Keratinocyte (primary cell): Measurements from ENCODE around the gene FUT8. TPM values are rescaled to one million over a fixed set of nuclear protein-coding genes. Genes with fewer than 3 reads are reported as not detected.

ENCODE experiments used
- DNase-seq: peaks from one replicate; pipeline ENCODE4 v3.0.0-alpha.2; 2011; ENCODE audit warnings: low read depth, missing footprints, low spot score
- FAIRE-seq: peaks from 2 replicates; lab custom pipeline; 2011; peaks lifted over from hg19 to GRCh38; lab: Jason Lieb, UNC
- H2AFZ ChIP-seq: 2 replicates; pipeline ENCODE4 v1.6.0; 2012; ENCODE audit warnings: low read length, control low read depth, inconsistent platforms; ENCODE audit not compliant: control insufficient read depth
- H3K27ac ChIP-seq: 2 replicates; pipeline ENCODE4 v1.5.1; 2011; ENCODE audit warnings: low read length; ENCODE audit not compliant: control insufficient read depth, insufficient read depth
- H3K27me3 ChIP-seq: 3 replicates; pipeline ENCODE4 v1.6.0; 2011; ENCODE audit warnings: low read length; ENCODE audit not compliant: control insufficient read depth, insufficient read depth; ENCODE audit errors: extremely low read depth
- H3K36me3 ChIP-seq, 2 experiments: 2 replicates in 1 of 2; 3 replicates in 1 of 2; pipeline ENCODE4 v1.5.1; 2011; ENCODE audit warnings: low read length in 2 of 2, mild to moderate bottlenecking in 1 of 2; ENCODE audit not compliant: control insufficient read depth in 2 of 2, insufficient read depth in 2 of 2; ENCODE audit errors: extremely low read depth in 1 of 2
- H3K4me1 ChIP-seq: 3 replicates; pipeline ENCODE4 v1.5.1; 2011; ENCODE audit warnings: low read length; ENCODE audit not compliant: control insufficient read depth, insufficient read depth; ENCODE audit errors: extremely low read depth
- H3K4me2 ChIP-seq: 3 replicates; pipeline ENCODE4 v1.6.0; 2011; ENCODE audit warnings: low read depth, low read length; ENCODE audit not compliant: control insufficient read depth, insufficient read depth; ENCODE audit errors: extremely low read depth
- H3K4me3 ChIP-seq, 3 experiments: fragments of 200-600 bp in 1 of 3; sonication (generic) in 1 of 3; 2 replicates in 2 of 3; 3 replicates in 1 of 3; pipeline ENCODE4 v1.5.1; 2011 to 2016; ENCODE audit warnings: low read length in 3 of 3, mild to moderate bottlenecking in 3 of 3, control low read depth in 2 of 3, inconsistent platforms in 1 of 3, low read depth in 1 of 3, mixed read lengths in 1 of 3, mixed run types in 1 of 3, moderate library complexity in 1 of 3; ENCODE audit not compliant: control insufficient read depth in 2 of 3, insufficient read depth in 2 of 3; ENCODE audit errors: extremely low read depth in 1 of 3
- H3K79me2 ChIP-seq: 2 replicates; pipeline ENCODE4 v1.6.0; 2012; ENCODE audit warnings: low read length; ENCODE audit not compliant: control insufficient read depth, insufficient read depth
- H3K9ac ChIP-seq: 3 replicates; pipeline ENCODE4 v1.6.0; 2011; ENCODE audit warnings: low read length; ENCODE audit not compliant: control insufficient read depth, insufficient read depth; ENCODE audit errors: extremely low read depth
- H3K9me1 ChIP-seq: 3 replicates; pipeline ENCODE4 v1.6.0; 2011; ENCODE audit warnings: low read length; ENCODE audit not compliant: control insufficient read depth, insufficient read depth; ENCODE audit errors: extremely low read depth
- H3K9me3 ChIP-seq: 2 replicates; pipeline ENCODE4 v1.5.1; 2012; ENCODE audit warnings: low read depth, low read length; ENCODE audit not compliant: control insufficient read depth
- H4K20me1 ChIP-seq: 3 replicates; pipeline ENCODE4 v1.6.0; 2011; ENCODE audit warnings: low read length; ENCODE audit not compliant: control insufficient read depth, insufficient read depth; ENCODE audit errors: extremely low read depth
- EZH2 ChIP-seq: IDR thresholded peaks from one replicate; pipeline ENCODE4 v1.6.1; 2012; ENCODE audit warnings: inconsistent platforms, mild to moderate bottlenecking, low read length, moderate library complexity
- dilution Hi-C: fragments of 300-500 bp; cut with MboI; formaldehyde crosslinking; loops from one replicate; pipeline ENCODE4 v1.7.0; 2020; ENCODE audit warnings: low sequenced_read_pairs; ENCODE audit not compliant: extremely low pct_ligation_motif_present
- polyA plus RNA-seq, 5 experiments: library from polyadenylated mRNA; depleted of rRNA in 3 of 5; stranded (reverse) in 3 of 5; stranded (forward) in 1 of 5; unstranded in 1 of 5; fragments of >200 nt; gene quantifications; 1 replicate in 1 of 5; 2 replicates in 3 of 5; 3 replicates in 1 of 5; pipeline versions ENCODE4 v1.2.1 to v1.2.3, GENCODE V29; 2011 to 2012; ENCODE audit warnings: missing spikeins in 2 of 5, low read depth in 1 of 5, low replicate concordance in 1 of 5
- TF ChIP-seq, protein P1 (sequence below), 3 experiments: IDR thresholded peaks in 1 of 3; conservative IDR thresholded peaks in 1 of 3; optimal IDR thresholded peaks in 1 of 3; 2 replicates in 2 of 3; 3 replicates in 1 of 3; pipeline versions ENCODE3 to v1.5.1; 2011; ENCODE audit warnings: low read length in 3 of 3, mild to moderate bottlenecking in 3 of 3, moderate library complexity in 2 of 3, control low read depth in 1 of 3, inconsistent platforms in 1 of 3; ENCODE audit not compliant: insufficient read depth in 2 of 3; ENCODE audit errors: extremely low read depth in 1 of 3

FUT8 gene
- polyA plus RNA-seq, 1 donor (not counting 4 experiments of a cell fraction or from before 2014, with no cell fraction given) = 12.5 TPM

DNA sequence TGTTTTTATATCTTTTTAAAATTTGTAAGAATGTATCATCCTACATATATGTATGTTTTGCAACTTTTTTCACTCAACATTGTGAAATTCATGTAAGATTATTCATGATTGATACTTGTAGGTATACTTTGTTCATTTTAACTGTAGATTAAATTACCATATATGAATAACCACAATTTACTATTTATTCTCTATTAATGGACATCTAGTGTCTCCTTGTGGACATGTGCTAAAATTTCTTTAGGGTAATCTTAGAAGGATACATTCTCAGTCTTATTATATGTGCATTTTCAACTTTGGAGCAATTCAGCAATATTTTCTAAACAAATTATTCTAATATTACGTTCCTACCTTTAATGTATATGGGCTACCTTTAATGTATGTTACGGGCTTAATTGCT, 192.4 kb downstream of the FUT8 start:
- no peak for DNase-seq
- Histone ChIP-seq H3K4me2 (no peak overlapping the region), H3K27ac (no peak overlapping the region), H3K36me3 (no peaks in the 10 kb centered on the region), H3K9me1 (no peaks in the 10 kb centered on the region), H2AFZ (no peak overlapping the region), H3K79me2 (no peaks in the 10 kb centered on the region), H3K4me3 (no peak overlapping the region), H3K9me3 (no peaks in the 10 kb centered on the region), H3K9ac (no peak overlapping the region), H3K4me1 (peaks cover 4% of the 10 kb centered on the region), H4K20me1 (no peaks in the 10 kb centered on the region), H3K27me3 (no peaks in the 10 kb centered on the region)
- FAIRE-seq = no peak
- TF ChIP-seq, protein P1, sequence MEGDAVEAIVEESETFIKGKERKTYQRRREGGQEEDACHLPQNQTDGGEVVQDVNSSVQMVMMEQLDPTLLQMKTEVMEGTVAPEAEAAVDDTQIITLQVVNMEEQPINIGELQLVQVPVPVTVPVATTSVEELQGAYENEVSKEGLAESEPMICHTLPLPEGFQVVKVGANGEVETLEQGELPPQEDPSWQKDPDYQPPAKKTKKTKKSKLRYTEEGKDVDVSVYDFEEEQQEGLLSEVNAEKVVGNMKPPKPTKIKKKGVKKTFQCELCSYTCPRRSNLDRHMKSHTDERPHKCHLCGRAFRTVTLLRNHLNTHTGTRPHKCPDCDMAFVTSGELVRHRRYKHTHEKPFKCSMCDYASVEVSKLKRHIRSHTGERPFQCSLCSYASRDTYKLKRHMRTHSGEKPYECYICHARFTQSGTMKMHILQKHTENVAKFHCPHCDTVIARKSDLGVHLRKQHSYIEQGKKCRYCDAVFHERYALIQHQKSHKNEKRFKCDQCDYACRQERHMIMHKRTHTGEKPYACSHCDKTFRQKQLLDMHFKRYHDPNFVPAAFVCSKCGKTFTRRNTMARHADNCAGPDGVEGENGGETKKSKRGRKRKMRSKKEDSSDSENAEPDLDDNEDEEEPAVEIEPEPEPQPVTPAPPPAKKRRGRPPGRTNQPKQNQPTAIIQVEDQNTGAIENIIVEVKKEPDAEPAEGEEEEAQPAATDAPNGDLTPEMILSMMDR (optimal IDR thresholded peaks at IDR 0.05 in 1 of 3, IDR thresholded peaks at IDR 0.05 in 1 of 3, conservative IDR thresholded peaks at IDR 0.05 in 1 of 3; ENCODE audit: extremely low read depth in 1 of 3, insufficient read depth in 2 of 3, low read length in 3 of 3) = no peak
- TF ChIP-seq EZH2 = no peak
- dilution Hi-C loops = no loop called here

DNA sequence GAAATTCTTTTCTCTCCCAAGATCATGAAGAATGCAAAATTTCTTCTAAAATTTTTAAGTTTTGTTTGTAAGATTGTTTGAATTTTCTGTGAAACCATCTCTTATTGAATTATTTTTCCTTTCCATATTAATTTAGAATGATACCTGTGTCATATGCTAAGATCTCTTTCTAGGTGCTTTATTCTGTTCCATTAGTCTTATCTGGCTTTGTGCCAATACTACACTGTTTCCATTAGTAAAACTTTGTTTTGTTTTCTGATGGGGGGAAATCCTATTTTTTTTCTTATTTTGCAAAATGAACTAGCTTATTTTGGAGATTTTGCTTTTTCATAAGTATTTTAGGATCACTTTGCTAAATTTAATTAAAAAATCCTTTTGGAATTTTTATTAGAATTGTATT, 193.9 kb downstream of the FUT8 start:
- Histone ChIP-seq H2AFZ (no peak overlapping the region), H4K20me1 (no peaks in the 10 kb centered on the region), H3K4me3 (no peak overlapping the region), H3K27me3 (no peaks in the 10 kb centered on the region), H3K27ac (no peak overlapping the region), H3K79me2 (no peaks in the 10 kb centered on the region), H3K9ac (no peak overlapping the region), H3K4me1 (no peaks in the 10 kb centered on the region), H3K9me3 (no peaks in the 10 kb centered on the region), H3K4me2 (no peak overlapping the region), H3K36me3 (no peaks in the 10 kb centered on the region), H3K9me1 (no peaks in the 10 kb centered on the region)
- DNase-seq (no peak), FAIRE-seq (no peak)
- dilution Hi-C loops = no loop called here
- TF ChIP-seq EZH2 = no peak
- TF ChIP-seq, protein P1 (optimal IDR thresholded peaks at IDR 0.05 in 1 of 3, IDR thresholded peaks at IDR 0.05 in 1 of 3, conservative IDR thresholded peaks at IDR 0.05 in 1 of 3; ENCODE audit: extremely low read depth in 1 of 3, insufficient read depth in 2 of 3, low read length in 3 of 3) = no peak
